Suppressor macrophage (primary cell): ENCODE measurements around the gene CC2D2A.

Experiments
- DNase-seq, 4 experiments: peaks; one replicate each; pipeline ENCODE4 v3.0.0-alpha.2; 2020 to 2022
- total RNA-seq, 17 experiments: gene quantifications; one replicate each; lab custom pipeline; 2026; ENCODE audit warnings: mixed read lengths in 6 of 17, inconsistent platforms in 3 of 17; lab: John Stamatoyannopoulos, UW

CC2D2A gene
- 0.90 to 11.3 (median 4.3) reads per million in 17 experiments for total RNA-seq

DNA sequence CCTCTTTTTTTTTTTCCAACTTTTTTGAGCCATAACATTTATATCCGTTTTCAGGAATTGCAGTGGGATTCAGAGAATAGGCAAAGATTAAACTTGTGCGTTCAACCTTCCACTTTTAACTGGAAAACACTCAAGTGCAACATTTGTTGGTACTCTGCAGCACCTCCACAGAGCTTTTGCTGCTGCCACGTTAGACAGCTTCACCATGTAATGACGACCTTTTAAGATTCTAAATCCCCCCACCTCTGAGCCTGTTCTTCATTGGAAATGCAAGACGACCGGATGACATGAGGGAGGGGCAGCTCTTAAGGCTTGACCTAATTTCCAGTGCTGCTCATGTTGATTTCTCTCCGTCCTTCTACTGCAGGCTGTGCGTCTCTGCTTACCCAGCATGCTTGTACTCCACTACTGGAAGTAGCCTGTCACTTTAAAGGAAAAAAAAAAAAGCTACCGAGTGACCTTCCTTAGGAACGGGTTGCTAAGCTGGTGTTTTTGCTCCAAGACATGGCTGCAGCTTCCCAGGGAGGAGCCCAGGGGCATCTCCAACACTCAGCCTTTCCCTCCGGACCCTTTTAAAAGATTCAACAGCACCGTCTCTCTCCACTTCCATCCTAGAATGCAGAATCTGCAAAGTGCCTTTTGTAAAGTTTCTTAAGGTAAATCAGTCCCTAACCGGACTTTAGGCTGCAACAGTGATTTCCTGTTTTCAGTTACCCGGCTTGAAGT lies at the start of gene CC2D2A:
Gene CC2D2A, plus strand, starts transcription at position 481 of the 726 bp plus-strand sequence. CDS start 6,051 bp downstream, outside the sequence.
- peak; percentile 32 to 62 (median 56) for DNase-seq

DNA sequence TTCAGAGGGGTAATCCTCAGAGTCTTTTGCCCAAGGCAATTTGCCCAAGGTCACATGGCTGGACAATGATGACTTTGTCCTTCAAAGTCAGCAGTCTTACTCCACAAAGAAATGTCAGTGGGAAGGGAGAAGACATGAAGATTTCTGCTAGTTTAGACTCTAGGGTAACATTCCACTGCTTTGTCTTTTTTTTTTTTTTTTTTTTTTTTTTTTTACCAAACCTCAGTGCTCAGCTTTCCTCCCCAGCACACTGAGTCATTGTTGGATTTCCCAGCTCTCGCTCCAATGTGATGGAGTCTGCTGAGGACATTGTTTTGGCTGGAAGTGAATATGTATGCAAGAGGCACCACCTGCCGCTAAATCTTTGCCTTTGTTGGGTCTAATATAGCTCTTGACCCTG lies 49.0 kb upstream of the CC2D2A start:
- peak in 2 of 4 experiments; percentile 25 to 29 for DNase-seq

DNA sequence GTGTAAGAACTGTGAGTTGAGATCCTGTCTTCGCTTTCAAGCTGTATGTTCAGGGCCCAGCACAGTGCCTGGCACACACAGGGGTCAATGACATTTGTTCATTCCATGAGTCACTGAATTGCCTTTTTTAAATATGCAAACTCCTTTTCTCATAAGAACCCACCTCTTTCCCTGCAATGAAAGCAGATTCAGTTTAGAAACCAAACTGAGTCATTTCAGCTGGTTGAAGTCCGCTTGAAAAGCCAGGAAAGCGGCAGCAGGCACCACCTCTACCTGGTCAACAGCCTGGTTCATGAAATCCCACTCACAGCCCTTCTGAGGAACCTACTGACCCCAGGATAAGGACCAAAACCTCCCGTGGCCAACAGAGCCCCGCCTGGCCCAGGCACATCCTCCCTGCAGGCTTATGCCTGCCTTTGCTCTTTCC lies 46.4 kb upstream of the CC2D2A start:
- DNase-seq = no peak

DNA sequence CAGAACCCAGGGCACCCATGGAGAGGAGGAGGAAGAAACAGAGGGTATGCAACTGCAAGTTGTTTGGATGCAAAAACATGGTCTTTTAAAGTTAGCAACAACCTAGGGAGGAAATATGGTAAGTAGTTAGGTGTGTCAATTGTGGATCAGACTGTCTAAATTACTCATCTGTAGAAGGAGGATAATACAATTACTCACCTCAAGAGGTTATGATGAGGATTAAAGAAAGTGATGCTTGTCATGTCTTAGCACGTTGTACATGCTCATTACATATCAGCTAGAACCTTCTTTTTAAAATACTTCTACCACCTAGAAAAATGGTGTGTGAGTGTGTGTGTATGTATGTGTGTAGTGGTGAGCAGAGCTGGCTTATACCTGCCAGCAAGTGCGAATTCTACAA lies 44.2 kb upstream of the CC2D2A start:
- DNase-seq = no peak

DNA sequence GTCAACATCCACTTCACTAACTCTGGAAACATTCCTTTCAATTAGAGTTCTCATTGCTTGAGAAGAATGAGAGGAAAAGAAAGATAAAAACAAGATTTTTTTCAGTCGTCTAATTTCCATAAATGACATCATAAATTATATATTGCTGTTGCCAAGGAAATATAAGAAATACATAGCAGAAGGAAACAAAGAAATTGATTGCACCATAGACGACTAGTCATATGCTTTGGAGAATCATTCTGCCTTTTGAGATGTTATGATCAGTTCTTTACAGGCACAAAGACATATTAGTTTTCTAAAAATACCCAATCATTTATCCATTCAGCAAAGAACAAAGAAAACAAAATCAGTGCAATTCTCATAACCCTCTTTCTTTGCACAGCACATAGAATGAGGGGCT lies 42.5 kb upstream of the CC2D2A start:
- peak in 2 of 4 experiments; percentile 51 to 69 for DNase-seq

DNA sequence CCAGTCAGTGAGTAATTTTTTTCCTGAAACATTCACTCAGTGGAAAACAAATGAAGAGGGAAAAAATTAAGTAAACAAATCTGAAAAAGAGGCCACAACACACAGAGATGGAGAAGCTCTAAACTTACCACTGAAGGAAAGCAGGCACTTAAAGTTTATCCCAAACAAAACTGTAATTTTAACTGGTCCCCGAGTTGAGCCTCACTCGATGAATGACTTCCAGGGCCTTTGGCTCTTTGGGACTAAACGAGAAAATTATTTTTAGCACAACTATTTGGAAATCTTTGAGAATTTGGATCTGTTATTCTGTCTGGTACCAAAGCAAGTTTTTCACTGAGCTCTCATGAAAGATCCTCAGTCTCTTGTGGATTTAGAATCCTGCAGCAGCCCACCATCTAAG lies 42.0 kb upstream of the CC2D2A start, which contains the start of gene C1QTNF7:
Gene C1QTNF7, plus strand, starts transcription at position 333 of the 400 bp plus-strand sequence. CDS start 7,711 bp downstream, outside the sequence.
- DNase-seq = no peak

DNA sequence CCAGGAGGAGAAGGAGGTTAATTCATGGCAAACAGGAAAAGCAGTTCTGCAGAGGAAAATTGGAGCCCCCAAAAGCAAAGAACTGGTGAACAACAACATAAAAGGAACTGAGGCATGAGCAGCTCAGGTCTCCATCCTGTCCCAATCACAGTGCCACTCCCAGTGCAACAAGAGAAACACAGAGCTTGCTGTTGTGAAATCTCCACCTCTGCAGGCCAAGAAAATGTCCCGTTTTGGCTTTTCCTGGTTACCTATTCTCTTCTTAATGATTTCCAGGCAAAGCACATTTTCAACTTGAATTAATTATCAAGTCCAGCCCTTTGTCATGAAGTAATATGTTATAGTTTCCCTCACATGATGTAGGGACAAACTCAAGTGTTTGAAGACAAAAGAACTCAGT lies 41.1 kb upstream of the CC2D2A start:
- peak in 2 of 4 experiments; percentile 21 to 22 for DNase-seq

DNA sequence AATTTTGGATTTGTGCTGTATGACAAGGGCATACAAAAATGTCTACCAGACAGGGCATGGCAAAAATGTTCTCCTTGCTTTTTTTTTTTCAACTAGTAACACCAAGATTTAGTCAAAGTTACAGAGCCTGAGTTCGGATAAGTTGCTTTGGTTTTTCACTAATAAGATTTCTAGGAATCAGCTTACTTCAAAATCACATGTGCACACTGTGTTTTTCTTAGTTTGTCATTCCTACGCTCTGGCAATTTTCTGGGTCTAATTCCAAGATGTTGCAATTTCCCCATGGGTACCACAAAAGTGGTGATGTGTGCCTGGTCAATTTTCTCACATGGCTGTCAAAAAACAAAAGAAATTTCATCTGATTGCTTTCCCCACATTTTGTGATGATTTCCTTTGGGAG lies 35.6 kb upstream of the CC2D2A start:
- DNase-seq = no peak

DNA sequence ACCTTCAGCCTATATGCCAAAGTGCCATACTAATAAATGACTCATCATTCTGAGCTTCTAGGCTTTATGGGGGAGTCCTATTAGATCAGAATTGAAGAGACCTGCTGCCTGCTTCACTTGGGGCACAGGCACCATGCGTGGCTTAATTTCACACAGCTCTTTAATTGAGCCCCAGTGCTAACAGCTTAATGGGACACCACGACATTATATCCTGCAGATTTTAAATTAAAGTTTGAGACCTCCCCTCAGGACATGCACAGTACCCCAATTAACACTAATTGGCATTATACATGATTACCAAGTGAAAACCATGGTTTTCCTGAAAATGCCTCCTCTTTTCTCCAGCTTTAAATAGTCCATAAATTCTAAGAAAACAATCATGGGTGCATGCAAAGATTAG lies 35.0 kb upstream of the CC2D2A start:
- no peak for DNase-seq

DNA sequence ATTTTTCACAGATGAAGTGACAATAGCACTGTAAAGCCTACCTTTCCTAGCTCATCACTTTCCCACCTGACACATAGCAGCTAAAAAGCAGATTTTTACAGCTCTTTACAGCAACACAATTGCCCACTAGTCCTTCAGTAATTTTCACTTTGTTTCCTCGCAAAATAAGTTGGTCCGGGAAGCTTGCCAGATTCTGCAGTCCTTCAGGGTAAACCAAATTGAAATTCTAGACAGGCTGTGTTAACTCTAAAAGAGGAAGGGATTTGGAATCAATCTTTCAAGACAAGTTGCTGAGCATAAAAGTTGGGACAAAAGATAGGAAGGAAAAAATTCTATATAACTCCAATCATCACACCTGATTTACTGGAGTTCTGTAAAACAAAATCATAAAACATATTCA lies 33.2 kb upstream of the CC2D2A start:
- no peak for DNase-seq

DNA sequence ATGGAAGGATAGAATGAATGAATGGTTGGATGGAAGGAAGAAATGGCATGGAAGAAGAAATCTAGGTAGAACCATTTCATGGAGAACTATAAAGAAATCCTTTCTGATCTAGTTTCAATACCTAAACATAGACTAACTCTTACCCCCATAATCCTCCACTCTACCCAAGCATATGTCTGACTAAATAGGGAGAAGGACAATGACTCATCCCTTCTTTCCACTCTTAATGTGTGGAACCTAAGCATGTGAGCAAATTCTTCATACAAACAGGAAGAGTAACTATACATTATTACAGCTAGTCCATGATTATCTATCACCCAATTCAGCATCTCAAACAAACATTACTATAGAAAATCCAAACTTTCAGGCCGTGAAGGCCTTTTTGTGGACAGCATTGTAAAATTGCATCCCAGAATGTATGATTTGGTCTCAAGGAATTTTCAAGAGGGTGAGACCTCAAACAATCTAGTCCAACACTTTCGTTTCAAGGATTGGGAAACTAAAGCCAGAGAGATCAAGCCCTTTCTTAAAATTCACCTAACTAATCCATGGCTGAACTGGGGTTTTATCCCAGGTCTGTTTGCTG lies 30.6 kb upstream of the CC2D2A start:
- DNase-seq = peak in 3 of 4 experiments; percentile 17 to 73 (median 70)

DNA sequence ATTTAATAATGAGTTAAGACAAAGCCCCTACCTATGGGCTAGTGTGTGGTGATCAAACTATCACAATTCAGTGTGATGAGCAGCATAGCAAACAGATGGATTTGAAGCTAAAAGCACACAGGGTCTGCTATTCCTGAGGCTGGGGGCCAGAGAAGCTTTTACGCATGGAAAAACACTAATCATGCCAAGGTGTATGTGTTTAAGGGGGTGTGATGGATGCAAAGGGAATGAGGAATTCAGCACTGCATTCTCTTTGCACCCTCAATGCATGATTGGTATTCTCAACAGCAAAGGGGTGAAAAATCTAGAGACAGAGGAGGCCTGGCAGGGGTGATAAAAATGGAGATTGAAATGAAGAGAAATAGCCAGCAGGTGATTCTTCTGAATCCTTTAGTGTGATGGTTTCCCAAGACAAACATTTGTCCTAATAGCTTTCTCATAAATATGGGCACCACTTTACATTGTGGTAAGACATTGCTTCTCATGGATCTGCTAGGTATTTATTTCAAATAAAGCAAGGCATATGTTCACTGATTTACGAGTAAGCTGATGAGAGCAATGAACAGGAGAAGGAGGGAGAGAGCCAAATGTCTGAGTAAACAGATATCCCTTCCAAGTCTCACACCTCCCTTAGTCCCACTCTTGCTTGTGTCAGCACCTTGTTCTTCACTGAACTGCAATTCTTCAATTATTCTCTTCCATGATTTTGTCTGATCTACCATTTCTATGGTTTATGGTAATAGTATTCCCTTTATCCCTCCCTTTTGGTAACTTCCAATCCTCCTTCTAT lies 26.1 kb upstream of the CC2D2A start:
- no peak for DNase-seq

DNA sequence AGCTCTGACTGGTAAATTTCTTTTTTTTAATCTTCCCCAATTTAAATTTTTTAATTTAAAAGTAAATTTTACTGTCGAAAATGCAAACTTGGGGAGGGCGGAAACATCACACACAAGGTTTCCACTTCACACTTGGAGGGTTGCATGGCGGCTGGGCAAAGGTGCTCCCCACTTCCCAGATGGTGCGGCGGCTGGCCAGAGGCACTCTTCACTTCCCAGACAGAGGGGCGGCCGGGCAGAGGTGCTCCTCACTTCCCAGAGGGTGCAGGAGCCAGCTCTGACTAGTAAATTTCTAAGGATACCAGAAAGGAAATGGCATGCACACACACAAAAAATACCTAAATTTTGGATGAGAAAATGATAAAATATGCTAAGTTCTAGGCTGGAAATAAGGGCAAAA lies 25.4 kb upstream of the CC2D2A start:
- no peak for DNase-seq

DNA sequence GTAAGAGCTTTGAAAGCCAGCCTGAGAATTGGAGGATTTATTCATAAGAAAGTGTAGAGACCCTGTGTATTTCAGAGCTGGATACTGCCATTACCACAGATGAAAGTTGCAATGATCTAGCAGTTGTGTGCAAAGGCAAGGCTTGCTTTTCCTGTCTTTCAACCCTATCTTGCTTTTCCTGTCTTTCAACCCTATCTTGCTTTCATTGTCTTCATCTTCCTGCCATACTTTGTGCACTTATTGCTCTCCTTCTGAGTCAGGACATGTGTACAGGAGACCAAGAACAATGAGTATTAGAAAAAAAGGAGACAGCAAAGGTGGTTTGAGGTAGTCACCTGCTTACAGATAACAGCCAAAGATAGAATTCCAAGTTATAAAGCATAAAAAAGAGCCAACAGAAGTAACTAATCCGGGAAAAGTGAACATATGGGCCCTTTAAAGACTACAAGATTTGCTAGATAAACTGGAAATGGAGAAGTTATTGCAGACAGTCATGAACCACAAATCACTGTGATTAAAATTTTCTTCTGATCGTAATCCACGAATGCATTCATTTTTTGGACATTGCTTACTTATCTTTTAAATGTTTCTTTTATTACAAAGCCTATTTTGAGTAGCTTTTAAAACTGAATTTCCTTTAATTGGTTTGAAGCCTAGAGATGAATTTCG lies 24.7 kb upstream of the CC2D2A start:
- no peak for DNase-seq

DNA sequence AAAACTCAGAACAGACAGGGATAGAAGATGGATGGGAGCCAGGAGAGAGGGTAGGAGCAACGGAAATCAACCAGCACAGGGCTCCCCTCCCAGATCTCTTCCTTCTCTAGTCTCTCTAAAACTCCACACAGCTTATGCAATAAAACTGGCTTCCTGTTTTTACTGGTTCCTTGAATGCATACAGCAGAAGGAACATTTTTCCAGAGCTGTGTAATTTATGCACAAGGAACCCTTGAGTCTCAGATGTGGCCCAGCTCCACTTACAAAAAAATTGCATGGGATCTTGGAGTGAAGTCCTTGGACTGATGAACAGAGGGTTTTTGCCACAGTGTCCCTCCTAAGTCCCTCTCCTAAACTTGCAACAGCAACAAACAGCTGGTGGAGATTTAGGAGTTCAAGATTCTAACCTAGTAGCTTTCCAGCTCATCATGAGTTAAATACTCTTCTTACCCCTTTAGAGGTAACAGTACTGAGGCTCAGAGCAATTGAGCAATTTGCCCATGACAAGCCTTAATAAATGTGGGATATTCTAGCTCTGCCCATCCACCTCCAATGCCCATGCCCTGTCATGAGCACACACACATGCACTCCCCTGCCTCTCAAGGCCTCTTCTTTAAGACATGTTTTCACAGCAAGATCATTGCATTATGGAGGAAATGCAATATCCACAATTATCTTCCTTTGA lies 18.4 kb upstream of the CC2D2A start:
- peak; percentile 53 to 84 (median 73) for DNase-seq

DNA sequence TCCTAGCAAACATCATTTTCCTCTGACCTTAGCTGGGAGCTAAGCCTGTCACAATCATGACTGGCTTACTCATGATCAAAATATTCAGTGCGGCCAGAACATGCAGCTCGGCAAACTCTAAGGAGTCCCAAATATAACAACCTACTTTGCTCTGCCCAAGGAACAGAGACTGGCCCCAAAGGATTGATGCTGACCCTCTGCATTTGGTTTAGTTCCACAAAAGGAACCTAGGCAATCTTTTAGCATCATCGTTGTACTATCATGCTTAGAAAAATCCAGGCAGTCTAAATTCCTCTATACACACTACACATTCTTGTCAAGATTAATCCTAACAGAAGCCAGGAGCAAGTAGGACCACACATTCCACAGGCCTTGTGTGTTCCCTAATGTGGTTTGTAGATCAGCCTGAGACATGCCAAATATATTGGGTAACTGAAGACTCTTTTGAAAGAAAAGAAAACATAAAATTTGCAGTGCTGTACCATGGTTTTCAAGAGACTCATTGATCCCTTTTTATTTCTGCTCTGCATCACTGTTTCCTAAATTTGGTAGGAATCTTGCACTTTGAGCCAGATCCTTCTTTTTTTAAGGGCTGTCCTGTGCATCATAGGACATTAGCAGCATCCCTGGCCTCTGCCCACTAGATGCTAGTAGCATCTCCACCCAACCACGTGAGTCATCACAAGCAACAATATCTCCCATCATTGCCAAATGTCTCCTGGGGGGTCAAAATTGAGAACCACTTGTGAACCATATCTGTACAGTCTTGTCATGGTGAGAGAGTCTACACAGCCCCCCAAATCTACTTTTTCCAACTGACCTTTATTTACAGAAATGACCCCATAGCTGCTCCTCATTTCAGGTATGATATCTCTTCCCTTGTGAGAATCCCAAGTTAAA lies 17.6 kb upstream of the CC2D2A start:
- DNase-seq = no peak

DNA sequence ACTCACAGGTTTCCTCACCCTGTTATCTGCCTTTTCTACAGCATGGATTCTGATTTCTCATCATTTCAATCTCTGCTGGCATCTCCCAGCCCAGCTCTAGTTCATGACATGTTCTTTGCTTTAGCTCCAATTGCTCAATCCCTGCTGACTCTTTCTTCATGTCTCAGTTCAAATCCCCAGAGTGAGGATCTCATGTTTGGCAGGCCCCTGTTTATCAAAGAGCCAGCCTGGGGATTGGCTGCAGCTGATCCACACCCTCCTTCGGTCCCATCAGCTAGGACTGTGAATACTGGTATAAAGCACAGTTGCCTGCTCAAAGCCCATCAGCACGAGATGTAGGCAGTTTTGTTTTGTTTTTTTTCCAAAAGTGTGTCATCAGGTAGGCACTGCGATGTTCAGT lies 14.4 kb upstream of the CC2D2A start:
- peak; percentile 1 to 49 (median 26) for DNase-seq

DNA sequence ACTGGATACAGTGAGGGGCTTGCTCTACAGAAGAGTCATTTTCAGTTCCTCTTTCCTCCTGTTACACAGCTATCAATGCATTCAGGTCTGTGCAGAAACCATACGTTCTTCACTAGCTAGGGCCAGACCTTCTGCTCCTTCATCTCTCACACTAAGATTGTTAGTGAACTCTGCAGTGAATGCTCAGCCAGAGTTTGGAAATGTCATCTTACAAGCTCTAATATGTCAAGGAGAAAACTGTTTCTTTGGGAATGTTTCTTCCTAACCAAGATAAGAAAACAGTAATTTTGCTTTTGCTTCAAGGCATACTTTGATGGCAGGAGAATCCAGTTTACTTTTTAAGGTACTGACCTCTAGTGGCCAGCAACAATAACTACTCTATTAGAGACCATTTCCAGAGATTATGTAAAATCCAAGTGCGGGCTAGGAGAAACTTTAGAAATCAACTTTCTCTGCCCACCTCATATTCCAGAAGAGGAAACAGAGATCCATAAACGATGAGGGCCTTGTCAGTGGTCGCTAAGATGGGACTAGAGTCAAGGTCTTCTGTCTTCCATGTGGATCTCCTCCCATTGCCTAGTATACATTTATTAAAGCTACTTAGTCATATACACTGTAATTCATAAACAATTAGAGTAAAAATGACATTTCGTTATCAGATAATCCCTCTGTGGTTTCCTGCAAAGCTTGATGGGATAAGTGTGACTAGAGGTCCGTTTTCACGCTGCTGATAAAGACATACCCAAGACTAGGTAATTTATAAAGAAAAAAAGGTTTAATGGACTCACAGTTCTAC lies 12.1 kb upstream of the CC2D2A start:
- peak; percentile 28 to 86 (median 58) for DNase-seq

DNA sequence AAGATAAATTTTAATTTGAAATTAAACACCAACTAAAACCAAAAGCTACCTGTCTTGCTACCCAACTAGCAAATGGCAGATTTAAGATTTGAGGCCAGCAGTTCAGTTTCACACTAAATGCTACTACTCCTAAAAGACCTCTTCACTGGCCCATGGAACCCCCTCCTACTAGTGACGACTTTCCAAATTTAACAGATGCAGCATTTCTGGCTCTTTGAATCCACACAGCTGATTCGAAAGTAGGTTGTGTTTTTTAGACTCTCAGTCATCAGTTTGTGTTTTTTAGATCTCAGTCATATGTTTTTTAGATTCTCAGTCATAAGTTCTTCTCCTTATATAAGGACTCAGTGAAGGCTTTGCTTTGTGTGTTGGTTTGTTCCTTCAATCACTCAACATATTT lies 11.1 kb upstream of the CC2D2A start:
- DNase-seq = no peak

DNA sequence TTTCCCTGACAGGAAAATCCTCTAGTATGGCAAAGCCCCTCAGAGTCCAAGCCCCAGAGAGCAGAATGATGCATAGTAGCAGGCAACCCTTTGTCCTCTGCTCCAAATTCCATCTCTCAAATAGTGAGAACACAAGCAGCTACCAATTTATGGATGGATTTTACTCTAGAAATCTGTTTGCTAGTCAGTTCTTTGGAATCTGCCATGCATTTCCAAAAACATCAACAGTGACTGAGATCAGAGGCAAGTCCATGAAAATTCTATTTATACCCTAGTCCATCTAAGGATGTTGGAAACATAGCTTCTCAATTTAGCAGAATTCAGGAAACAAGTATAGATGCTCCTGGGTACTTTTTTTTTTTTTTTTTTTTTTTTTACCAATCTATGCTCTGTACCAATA lies 10.0 kb upstream of the CC2D2A start:
- DNase-seq = no peak
